BLaER1 (cell line): ENCODE data around the gene GARIN5A.
A peak's percentile ranks its signal among the peaks of the same experiment; 100 is the strongest.
"Not testable (repeated sequence)": the region's sequence is repeated elsewhere in the genome, so short reads cannot be mapped to it uniquely, and the experiment has no call there.

ENCODE experiments used
- H3K27ac ChIP-seq: shearing (Covaris generic); formaldehyde crosslinking; 2 replicates; pipeline ENCODE4 v1.8.1; 2022
- H3K27me3 ChIP-seq: shearing (Covaris generic); formaldehyde crosslinking; 2 replicates; pipeline ENCODE4 v1.8.1; 2022
- H3K36me3 ChIP-seq: shearing (Covaris generic); formaldehyde crosslinking; 2 replicates; pipeline ENCODE4 v1.8.1; 2022
- H3K4me1 ChIP-seq: shearing (Covaris generic); formaldehyde crosslinking; 2 replicates; pipeline ENCODE4 v1.8.1; 2022
- H3K4me2 ChIP-seq: shearing (Covaris generic); formaldehyde crosslinking; 2 replicates; pipeline ENCODE4 v1.8.1; 2022
- H3K4me3 ChIP-seq: shearing (Covaris generic); formaldehyde crosslinking; 2 replicates; pipeline ENCODE4 v1.8.1; 2022
- H3K9ac ChIP-seq: shearing (Covaris generic); formaldehyde crosslinking; 2 replicates; pipeline ENCODE4 v1.8.1; 2022
- H3K9me3 ChIP-seq: shearing (Covaris generic); formaldehyde crosslinking; 2 replicates; pipeline ENCODE4 v1.8.1; 2022
- H4K20me1 ChIP-seq: shearing (Covaris generic); formaldehyde crosslinking; 2 replicates; pipeline ENCODE4 v1.8.1; 2022
- Cebpa-rat ChIP-seq: shearing (Covaris generic); IDR thresholded peaks from 2 replicates; pipeline ENCODE4 v1.8.1; 2022

GARIN5A gene

GRCh38 chr19:50457300-50457699 is 19.3 kb downstream of the GARIN5A start:
- no peak for TF ChIP-seq Cebpa-rat
- no peak overlapping the region for H3K4me2 ChIP-seq
- H3K27me3 ChIP-seq, result no peaks in the 10 kb centered on the region
- H3K9me3 ChIP-seq, result no peaks in the 10 kb centered on the region
- peaks cover 24% of the 10 kb centered on the region for H3K4me1 ChIP-seq
- no peak overlapping the region for H3K4me3 ChIP-seq
- H3K36me3 ChIP-seq, result no peaks in the 10 kb centered on the region
- H4K20me1 ChIP-seq, result no peaks in the 10 kb centered on the region
- no peak overlapping the region for H3K27ac ChIP-seq
- H3K9ac ChIP-seq, result no peak overlapping the region

GRCh38 chr19:50455992-50456391 is 20.7 kb downstream of the GARIN5A start:
- Histone ChIP-seq H3K9me3 (no peaks in the 10 kb centered on the region), H3K36me3 (no peaks in the 10 kb centered on the region), H3K27me3 (no peaks in the 10 kb centered on the region), H3K4me1 (peaks cover 16% of the 10 kb centered on the region), H3K4me3 (no peak overlapping the region), H3K4me2 (no peak overlapping the region), H3K9ac (no peak overlapping the region), H4K20me1 (no peaks in the 10 kb centered on the region), H3K27ac (no peak overlapping the region)
- TF ChIP-seq Cebpa-rat, result no peak

- no peak overlapping the region for H3K4me2 ChIP-seq
- no peak overlapping the region for H3K27ac ChIP-seq
- no peaks in the 10 kb centered on the region for H3K27me3 ChIP-seq
- peaks cover 6% of the 10 kb centered on the region for H3K4me1 ChIP-seq
- TF ChIP-seq Cebpa-rat, result no peak
- 0 out of 2 replicates have a peak, but pooled peaks cover under 1% of the 10 kb centered on the region for H3K9me3 ChIP-seq
- no peak overlapping the region for H3K9ac ChIP-seq
- H4K20me1 ChIP-seq, result no peaks in the 10 kb centered on the region
- H3K36me3 ChIP-seq, result no peaks in the 10 kb centered on the region
- H3K4me3 ChIP-seq, result no peak overlapping the region
Measured at GRCh38 chr19:50453243-50453642, 23.4 kb downstream of the GARIN5A start.

GRCh38 chr19:50451223-50451534 is 25.5 kb downstream of the GARIN5A start:
- peak overlapping the region; percentile 12; the same call in 1 of the 2 replicates for H3K4me2 ChIP-seq
- H3K9ac ChIP-seq, result no peak overlapping the region

GRCh38 chr19:50450369-50451222 is 26.1 kb downstream of the GARIN5A start:
- Histone ChIP-seq H3K36me3 (no peaks in the 10 kb centered on the region), H3K4me2 (peak overlapping the region; percentile 12; the same call in 1 of the 2 replicates), H3K9ac (no peak overlapping the region), H3K4me3 (no peak overlapping the region), H4K20me1 (no peaks in the 10 kb centered on the region), H3K4me1 (peaks cover 6% of the 10 kb centered on the region), H3K9me3 (0 out of 2 replicates have a peak, but pooled peaks cover 4% of the 10 kb centered on the region), H3K27ac (no peak overlapping the region), H3K27me3 (no peaks in the 10 kb centered on the region)
- TF ChIP-seq Cebpa-rat, result no peak

More at GRCh38 chr19:50451223-50451534, 25.5 kb downstream of the GARIN5A start:
- TF ChIP-seq Cebpa-rat, result no peak
- 0 out of 2 replicates have a peak, but pooled peaks cover 4% of the 10 kb centered on the region for H3K9me3 ChIP-seq
- H4K20me1 ChIP-seq, result no peaks in the 10 kb centered on the region
- no peaks in the 10 kb centered on the region for H3K36me3 ChIP-seq
- no peak overlapping the region for H3K4me3 ChIP-seq
- no peak overlapping the region for H3K27ac ChIP-seq
- H3K4me1 ChIP-seq, result peaks cover 6% of the 10 kb centered on the region
- no peaks in the 10 kb centered on the region for H3K27me3 ChIP-seq

- Histone ChIP-seq H3K9me3 (0 out of 2 replicates have a peak, but pooled peaks cover 4% of the 10 kb centered on the region), H3K4me2 (no peak overlapping the region), H3K4me1 (peaks cover 6% of the 10 kb centered on the region), H3K27ac (no peak overlapping the region), H3K36me3 (no peaks in the 10 kb centered on the region), H4K20me1 (no peaks in the 10 kb centered on the region), H3K4me3 (no peak overlapping the region), H3K27me3 (no peaks in the 10 kb centered on the region), H3K9ac (no peak overlapping the region)
- TF ChIP-seq Cebpa-rat, result no peak
Measured at GRCh38 chr19:50449236-50449899, 27.3 kb downstream of the GARIN5A start.

- H4K20me1 ChIP-seq, result no peaks in the 10 kb centered on the region
- H3K9me3 ChIP-seq, result 0 out of 2 replicates have a peak, but pooled peaks cover 4% of the 10 kb centered on the region
- H3K4me1 ChIP-seq, result peaks cover 6% of the 10 kb centered on the region
- no peak overlapping the region for H3K4me3 ChIP-seq
- no peak overlapping the region for H3K4me2 ChIP-seq
- no peak for TF ChIP-seq Cebpa-rat
- H3K9ac ChIP-seq, result no peak overlapping the region
- no peaks in the 10 kb centered on the region for H3K36me3 ChIP-seq
- H3K27ac ChIP-seq, result no peak overlapping the region
- no peaks in the 10 kb centered on the region for H3K27me3 ChIP-seq
Measured at GRCh38 chr19:50447750-50448149, 28.9 kb downstream of the GARIN5A start.

GRCh38 chr19:50447053-50447452 is 29.6 kb downstream of the GARIN5A start:
- Histone ChIP-seq H3K9ac (no peak overlapping the region), H3K27ac (no peak overlapping the region), H3K4me3 (no peak overlapping the region), H3K27me3 (no peaks in the 10 kb centered on the region), H3K36me3 (no peaks in the 10 kb centered on the region), H3K9me3 (0 out of 2 replicates have a peak, but pooled peaks cover 4% of the 10 kb centered on the region), H4K20me1 (no peaks in the 10 kb centered on the region), H3K4me1 (peaks cover 6% of the 10 kb centered on the region), H3K4me2 (no peak overlapping the region)
- no peak for TF ChIP-seq Cebpa-rat

GRCh38 chr19:50444059-50444458 is 32.6 kb downstream of the GARIN5A start:
- Histone ChIP-seq H3K4me2 (no peak overlapping the region), H3K36me3 (no peaks in the 10 kb centered on the region), H3K27me3 (no peaks in the 10 kb centered on the region), H3K27ac (no peak overlapping the region), H3K4me1 (peaks cover 4% of the 10 kb centered on the region; the same call in 1 of the 2 replicates), H3K4me3 (no peak overlapping the region), H3K9ac (no peak overlapping the region), H4K20me1 (no peaks in the 10 kb centered on the region), H3K9me3 (0 out of 2 replicates have a peak, but pooled peaks cover 4% of the 10 kb centered on the region)
- no peak for TF ChIP-seq Cebpa-rat

- H4K20me1 ChIP-seq, H3K27me3 ChIP-seq, H3K4me2 ChIP-seq, H3K9me3 ChIP-seq, H3K36me3 ChIP-seq, H3K27ac ChIP-seq, H3K9ac ChIP-seq, H3K4me3 ChIP-seq: not testable (repeated sequence)
- peaks cover 33% of the 10 kb centered on the region for H3K4me1 ChIP-seq
Measured at GRCh38 chr19:50439130-50439529, 37.5 kb downstream of the GARIN5A start.
